ENCODE measurements around the gene NFE2L1.

NFE2L1 gene

DNA sequence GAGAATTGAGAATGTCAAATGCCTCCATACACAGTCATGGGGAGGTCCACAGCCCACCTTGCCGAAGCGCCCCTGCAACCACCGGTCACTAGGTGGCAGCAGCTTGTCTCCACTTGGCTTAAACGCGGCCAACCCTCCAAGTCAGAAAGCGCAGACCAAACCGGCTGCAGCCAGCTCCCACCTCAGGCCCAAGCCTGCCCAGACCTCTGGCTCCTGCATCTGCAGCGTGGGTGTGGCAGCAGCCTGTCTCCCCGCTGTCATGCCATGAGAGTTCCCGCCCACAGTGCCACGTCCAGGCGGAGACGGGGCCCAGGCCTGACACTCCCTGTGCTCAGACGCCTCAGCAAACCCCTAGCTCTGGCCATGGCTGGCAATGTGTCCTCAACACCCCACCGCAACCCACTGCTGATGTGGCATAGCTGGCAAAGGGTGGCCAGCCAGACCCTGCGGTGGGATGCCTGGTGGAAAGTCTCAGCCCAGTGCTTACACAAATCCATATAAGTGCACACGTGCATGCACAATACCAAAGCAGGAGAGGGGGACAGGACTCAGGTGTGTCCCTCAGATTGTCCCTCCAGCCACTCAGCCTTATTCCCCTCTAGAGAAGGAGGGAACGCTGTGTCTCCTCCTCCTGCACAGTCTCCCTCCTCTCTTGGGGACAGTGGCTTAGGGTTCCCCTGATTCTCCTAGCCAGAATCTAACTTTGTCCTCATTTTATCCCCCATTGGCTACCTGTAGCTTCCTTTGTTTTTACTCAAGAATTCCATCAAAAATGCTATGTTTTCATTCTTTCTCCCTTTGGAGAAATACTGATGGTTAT, 21.4 kb upstream of the NFE2L1 start:
- Histone ChIP-seq H3K23ac (ENCODE audit: low read depth, low read length, poor library complexity) (peak overlapping the region; percentile 36), H3K79me1 (ENCODE audit: low read depth, low read length) (no peaks in the 10 kb centered on the region), H3K4me1 (ENCODE audit: control insufficient read depth in 2 of 2, insufficient read depth in 1 of 2, low read depth in 1 of 2, low read length in 2 of 2) (peaks cover 14 to 29% of the 10 kb centered on the region in 2 donors), H2AFZ (ENCODE audit: low read length) (peak overlapping the region; percentile 87), H4K8ac (ENCODE audit: low read depth, low read length) (no peak overlapping the region), H4K91ac (ENCODE audit: low read depth, low read length, poor library complexity) (no peak overlapping the region), H3K9me3 (replicated peaks in 1 of 2; ENCODE audit: control insufficient read depth in 2 of 2, insufficient read depth in 1 of 2, low read depth in 1 of 2, low read length in 2 of 2) (no peaks in the 10 kb centered on the region), H3K9ac (ENCODE audit: low read depth, low read length, poor library complexity) (peak overlapping the region; percentile 38), H2BK15ac (ENCODE audit: low read length) (no peak overlapping the region), H3K18ac (ENCODE audit: low read length) (peak overlapping the region; percentile 86), H3K4me3 (ENCODE audit: low read length in 2 of 2) (peak overlapping the region in 1 of 2 donors; percentile 5), H3K27me3 (ENCODE audit: control insufficient read depth in 3 of 3, insufficient read depth in 3 of 3, low read depth in 1 of 3, low read length in 3 of 3) (peaks cover 0 to 15% (median 0%) of the 10 kb centered on the region in 3 experiments), H3K4me2 (ENCODE audit: insufficient read depth, low read length, poor library complexity, severe bottlenecking) (peak overlapping the region; percentile 19), H2AK5ac (ENCODE audit: low read depth, low read length) (no peak overlapping the region), H3K14ac (ENCODE audit: low read length) (peak overlapping the region; percentile 72), H3K4ac (ENCODE audit: low read length) (no peak overlapping the region), H2BK120ac (ENCODE audit: low read depth, low read length) (no peak overlapping the region), H3K27ac (replicated peaks; ENCODE audit: low read length) (no peak overlapping the region), H2BK12ac (ENCODE audit: low read length) (peak overlapping the region; percentile 93), H2BK5ac (ENCODE audit: low read length) (no peak overlapping the region), H3K36me3 (replicated peaks in 1 of 2; ENCODE audit: control insufficient read depth in 2 of 2, insufficient read depth in 2 of 2, low read length in 2 of 2) (no peaks in the 10 kb centered on the region)
- DNase-seq (ENCODE audit: low spot score): peak; percentile 87
- no CpG with 5 or more reads among the region's 18 CpGs for WGBS, 2 donors (ENCODE audit: extremely low coverage in 2 of 2, insufficient read length in 2 of 2, insufficient replicate concordance in 1 of 2)

DNA sequence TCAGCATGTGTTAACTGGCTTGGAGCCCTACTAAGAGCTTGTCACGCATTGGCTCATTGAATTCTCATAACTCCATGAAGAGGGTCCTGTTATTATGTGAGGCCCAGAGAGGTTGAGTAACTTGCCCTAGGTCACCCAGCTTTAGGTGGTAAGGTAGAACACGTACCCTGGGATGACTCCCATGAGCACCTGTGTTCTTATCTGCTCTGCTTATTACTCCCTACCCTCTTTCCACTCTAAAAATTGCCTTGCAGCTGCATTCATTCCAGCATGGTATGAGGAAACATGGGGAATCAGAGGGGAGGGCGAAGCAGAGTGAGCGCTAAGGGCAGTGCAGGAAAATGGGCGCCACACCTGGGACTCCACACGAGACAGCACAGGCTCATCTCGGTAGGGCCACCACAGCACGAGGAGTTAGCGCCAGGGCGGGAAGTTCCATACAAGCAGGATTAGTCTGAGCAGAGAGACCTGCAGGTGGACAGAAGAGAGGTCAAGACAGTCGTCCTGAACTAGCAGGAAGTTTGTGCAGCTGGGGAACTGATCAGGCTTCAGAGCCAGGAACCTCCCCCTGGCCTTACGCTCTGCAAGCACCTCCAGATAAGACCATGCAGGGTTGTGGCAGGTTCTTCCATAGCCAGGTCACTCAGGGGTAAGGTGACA, 20.7 kb upstream of the NFE2L1 start:
- no peaks in the 10 kb centered on the region for H3K9me3 ChIP-seq (replicated peaks in 1 of 2; ENCODE audit: control insufficient read depth in 2 of 2, insufficient read depth in 1 of 2, low read depth in 1 of 2, low read length in 2 of 2)
- H3K9ac ChIP-seq (ENCODE audit: low read depth, low read length, poor library complexity): no peak overlapping the region
- peaks cover 0 to 15% (median 3%) of the 10 kb centered on the region in 3 experiments for H3K27me3 ChIP-seq (ENCODE audit: control insufficient read depth in 3 of 3, insufficient read depth in 3 of 3, low read depth in 1 of 3, low read length in 3 of 3)
- no peak overlapping the region for H2BK15ac ChIP-seq (ENCODE audit: low read length)
- H3K27ac ChIP-seq (replicated peaks; ENCODE audit: low read length): no peak overlapping the region
- H2BK5ac ChIP-seq (ENCODE audit: low read length): no peak overlapping the region
- no peak overlapping the region for H4K91ac ChIP-seq (ENCODE audit: low read depth, low read length, poor library complexity)
- no peak for DNase-seq (ENCODE audit: low spot score)
- H3K36me3 ChIP-seq (replicated peaks in 1 of 2; ENCODE audit: control insufficient read depth in 2 of 2, insufficient read depth in 2 of 2, low read length in 2 of 2): no peaks in the 10 kb centered on the region
- no peak overlapping the region for H2AFZ ChIP-seq (ENCODE audit: low read length)
- no peak overlapping the region for H4K8ac ChIP-seq (ENCODE audit: low read depth, low read length)
- WGBS, 2 donors (ENCODE audit: extremely low coverage in 2 of 2, insufficient read length in 2 of 2, insufficient replicate concordance in 1 of 2): no CpG with 5 or more reads among the region's 12 CpGs
- no peaks in the 10 kb centered on the region for H3K79me1 ChIP-seq (ENCODE audit: low read depth, low read length)
- no peak overlapping the region for H3K14ac ChIP-seq (ENCODE audit: low read length)
- H2AK5ac ChIP-seq (ENCODE audit: low read depth, low read length): no peak overlapping the region
- peak overlapping the region in 1 of 2 donors; percentile 52 for H3K4me3 ChIP-seq (ENCODE audit: low read length in 2 of 2)
- H3K23ac ChIP-seq (ENCODE audit: low read depth, low read length, poor library complexity): no peak overlapping the region
- no peak overlapping the region for H3K4ac ChIP-seq (ENCODE audit: low read length)
- no peak overlapping the region for H3K4me2 ChIP-seq (ENCODE audit: insufficient read depth, low read length, poor library complexity, severe bottlenecking)
- no peak overlapping the region for H2BK12ac ChIP-seq (ENCODE audit: low read length)
- no peak overlapping the region for H3K18ac ChIP-seq (ENCODE audit: low read length)
- H3K4me1 ChIP-seq (ENCODE audit: control insufficient read depth in 2 of 2, insufficient read depth in 1 of 2, low read depth in 1 of 2, low read length in 2 of 2): peaks cover 14 to 29% of the 10 kb centered on the region in 2 donors
- H2BK120ac ChIP-seq (ENCODE audit: low read depth, low read length): no peak overlapping the region

DNA sequence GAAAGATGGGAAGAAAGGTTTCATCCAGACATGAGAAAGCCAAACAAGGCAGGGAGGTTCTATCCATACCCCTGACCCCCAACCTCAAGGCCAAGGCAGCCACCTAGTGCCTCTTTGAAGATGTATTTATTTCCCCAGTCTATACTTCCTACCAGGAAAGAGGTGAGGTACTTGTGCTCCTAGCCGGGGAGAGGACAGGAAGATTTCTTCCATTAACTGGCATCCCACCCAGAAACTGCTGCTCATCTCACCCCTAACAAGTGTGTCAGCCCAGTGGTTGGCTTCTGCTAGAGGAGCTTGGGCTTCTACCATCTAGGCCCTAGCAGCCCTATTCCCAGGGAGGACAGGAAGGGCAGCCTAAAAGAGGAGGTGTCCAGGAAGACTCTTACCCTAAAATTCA, 19.4 kb upstream of the NFE2L1 start:
- no peak overlapping the region for H2BK12ac ChIP-seq (ENCODE audit: low read length)
- WGBS, 2 donors (ENCODE audit: extremely low coverage in 2 of 2, insufficient read length in 2 of 2, insufficient replicate concordance in 1 of 2): no CpG with 5 or more reads among the region's 1 CpG
- H2BK15ac ChIP-seq (ENCODE audit: low read length): no peak overlapping the region
- peaks cover 0 to 15% (median 6%) of the 10 kb centered on the region in 3 experiments for H3K27me3 ChIP-seq (ENCODE audit: control insufficient read depth in 3 of 3, insufficient read depth in 3 of 3, low read depth in 1 of 3, low read length in 3 of 3)
- no peak overlapping the region for H3K9ac ChIP-seq (ENCODE audit: low read depth, low read length, poor library complexity)
- no peak for DNase-seq (ENCODE audit: low spot score)
- no peak overlapping the region for H3K18ac ChIP-seq (ENCODE audit: low read length)
- H2BK120ac ChIP-seq (ENCODE audit: low read depth, low read length): no peak overlapping the region
- no peaks in the 10 kb centered on the region for H3K36me3 ChIP-seq (replicated peaks in 1 of 2; ENCODE audit: control insufficient read depth in 2 of 2, insufficient read depth in 2 of 2, low read length in 2 of 2)
- H2BK5ac ChIP-seq (ENCODE audit: low read length): peak overlapping the region; percentile 26
- peak overlapping the region; percentile 41 for H2AK5ac ChIP-seq (ENCODE audit: low read depth, low read length)
- peaks cover 14 to 26% of the 10 kb centered on the region in 2 donors for H3K4me1 ChIP-seq (ENCODE audit: control insufficient read depth in 2 of 2, insufficient read depth in 1 of 2, low read depth in 1 of 2, low read length in 2 of 2)
- H3K79me1 ChIP-seq (ENCODE audit: low read depth, low read length): no peaks in the 10 kb centered on the region
- no peak overlapping the region for H3K4ac ChIP-seq (ENCODE audit: low read length)
- no peak overlapping the region for H3K27ac ChIP-seq (replicated peaks; ENCODE audit: low read length)
- no peak overlapping the region for H2AFZ ChIP-seq (ENCODE audit: low read length)
- no peaks in the 10 kb centered on the region for H3K9me3 ChIP-seq (replicated peaks in 1 of 2; ENCODE audit: control insufficient read depth in 2 of 2, insufficient read depth in 1 of 2, low read depth in 1 of 2, low read length in 2 of 2)
- H4K91ac ChIP-seq (ENCODE audit: low read depth, low read length, poor library complexity): no peak overlapping the region
- H3K4me2 ChIP-seq (ENCODE audit: insufficient read depth, low read length, poor library complexity, severe bottlenecking): no peak overlapping the region
- H4K8ac ChIP-seq (ENCODE audit: low read depth, low read length): no peak overlapping the region
- no peak overlapping the region for H3K4me3 ChIP-seq (ENCODE audit: low read length in 2 of 2)
- no peak overlapping the region for H3K23ac ChIP-seq (ENCODE audit: low read depth, low read length, poor library complexity)
- H3K14ac ChIP-seq (ENCODE audit: low read length): no peak overlapping the region

- H2BK5ac ChIP-seq (ENCODE audit: low read length): no peak overlapping the region
- no peak overlapping the region for H4K8ac ChIP-seq (ENCODE audit: low read depth, low read length)
- no peak for DNase-seq (ENCODE audit: low spot score)
Observed at GRCh38 chr17:48030531-48030930, 17.6 kb upstream of the NFE2L1 start.

More at GRCh38 chr17:48030531-48030930, 17.6 kb upstream of the NFE2L1 start:
- H3K79me1 ChIP-seq (ENCODE audit: low read depth, low read length): no peaks in the 10 kb centered on the region
- H2AFZ ChIP-seq (ENCODE audit: low read length): no peak overlapping the region
- H3K23ac ChIP-seq (ENCODE audit: low read depth, low read length, poor library complexity): no peak overlapping the region
- no peak overlapping the region for H2AK5ac ChIP-seq (ENCODE audit: low read depth, low read length)
- H3K27me3 ChIP-seq (ENCODE audit: control insufficient read depth in 3 of 3, insufficient read depth in 3 of 3, low read depth in 1 of 3, low read length in 3 of 3): peaks cover 0 to 6% (median 6%) of the 10 kb centered on the region in 3 experiments
- no peak overlapping the region for H2BK15ac ChIP-seq (ENCODE audit: low read length)
- H3K4me1 ChIP-seq (ENCODE audit: control insufficient read depth in 2 of 2, insufficient read depth in 1 of 2, low read depth in 1 of 2, low read length in 2 of 2): peaks cover 7 to 13% of the 10 kb centered on the region in 2 donors
- H3K36me3 ChIP-seq (replicated peaks in 1 of 2; ENCODE audit: control insufficient read depth in 2 of 2, insufficient read depth in 2 of 2, low read length in 2 of 2): no peaks in the 10 kb centered on the region
- H3K4me3 ChIP-seq (ENCODE audit: low read length in 2 of 2): no peak overlapping the region
- no peak overlapping the region for H4K91ac ChIP-seq (ENCODE audit: low read depth, low read length, poor library complexity)
- no peak overlapping the region for H3K18ac ChIP-seq (ENCODE audit: low read length)
- H2BK12ac ChIP-seq (ENCODE audit: low read length): no peak overlapping the region
- no CpG with 5 or more reads among the region's 5 CpGs for WGBS, 2 donors (ENCODE audit: extremely low coverage in 2 of 2, insufficient read length in 2 of 2, insufficient replicate concordance in 1 of 2)
- H3K9me3 ChIP-seq (replicated peaks in 1 of 2; ENCODE audit: control insufficient read depth in 2 of 2, insufficient read depth in 1 of 2, low read depth in 1 of 2, low read length in 2 of 2): no peaks in the 10 kb centered on the region
- no peak overlapping the region for H3K27ac ChIP-seq (replicated peaks; ENCODE audit: low read length)
- no peak overlapping the region for H2BK120ac ChIP-seq (ENCODE audit: low read depth, low read length)
- H3K4ac ChIP-seq (ENCODE audit: low read length): no peak overlapping the region
- no peak overlapping the region for H3K9ac ChIP-seq (ENCODE audit: low read depth, low read length, poor library complexity)
- no peak overlapping the region for H3K14ac ChIP-seq (ENCODE audit: low read length)
- no peak overlapping the region for H3K4me2 ChIP-seq (ENCODE audit: insufficient read depth, low read length, poor library complexity, severe bottlenecking)
